HEK293T (cell line): ENCODE data around the gene ZNF148.

Source experiments
- ARNT ChIP-seq: fragments of 450-650 bp; IDR thresholded peaks from 2 replicates; pipeline ENCODE4 v1.6.1; 2017; ENCODE audit warnings: mild to moderate bottlenecking
- FOXA1 ChIP-seq: fragments of 450-650 bp; IDR thresholded peaks from 2 replicates; pipeline ENCODE4 v1.6.1; 2016; ENCODE audit warnings: mild to moderate bottlenecking
- HDGF ChIP-seq: fragments of 450-650 bp; IDR thresholded peaks from 2 replicates; pipeline ENCODE4 v1.6.1; 2017; ENCODE audit warnings: antibody characterized with exemption, borderline replicate concordance
- LEF1 ChIP-seq: fragments of 450-650 bp; IDR thresholded peaks from 2 replicates; pipeline ENCODE4 v1.6.1; 2017; ENCODE audit warnings: mild to moderate bottlenecking, borderline replicate concordance
- NFRKB ChIP-seq: fragments of 450-650 bp; IDR thresholded peaks from 2 replicates; pipeline ENCODE4 v1.6.1; 2016; ENCODE audit warnings: mild to moderate bottlenecking, moderate library complexity
- SP1 ChIP-seq: fragments of 450-650 bp; IDR thresholded peaks from 2 replicates; pipeline ENCODE4 v1.6.1; 2017
- SUZ12 ChIP-seq: fragments of 450-650 bp; IDR thresholded peaks from 2 replicates; pipeline ENCODE4 v1.6.1; 2016; ENCODE audit warnings: mild to moderate bottlenecking
- ZNF384 ChIP-seq: fragments of 450-650 bp; IDR thresholded peaks from 2 replicates; pipeline ENCODE4 v1.6.1; 2016

GRCh38 chr3:125382298-125382697 is 7.2 kb upstream of the ZNF148 start:
- TF ChIP-seq ZNF384 (no peak), HDGF (no peak), LEF1 (no peak), SUZ12 (no peak), ARNT (no peak), NFRKB (no peak), SP1 (no peak), FOXA1 (no peak)
